H1 (cell line): ENCODE results near the gene ARHGAP27. TPM values are rescaled to one million over a fixed set of nuclear protein-coding genes. Genes with fewer than 3 reads are reported as not detected.

Experiments
- BACH1 ChIP-seq: IDR thresholded peaks from 2 replicates; pipeline ENCODE4 v1.6.1; 2012; ENCODE audit warnings: low read length, improper control_type of control experiment
- CEBPB ChIP-seq: IDR thresholded peaks from 2 replicates; pipeline ENCODE4 v1.6.1; 2012; ENCODE audit warnings: low read depth, low read length
- PHF8 ChIP-seq: fragments of 200-600 bp; sonication (generic); conservative IDR thresholded peaks from 2 replicates; pipeline ENCODE4 v1.7.1; 2012; ENCODE audit warnings: low read depth, mild to moderate bottlenecking, inconsistent platforms, low read length, moderate library complexity
- polyA plus RNA-seq, 7 experiments: library from polyadenylated mRNA; depleted of rRNA in 3 of 7; stranded (reverse) in 5 of 7; unstranded in 2 of 7; fragments of >200 nt in 5 of 7; fragments of 200-250 nt in 2 of 7; gene quantifications; 1 replicate in 5 of 7; 2 replicates in 1 of 7; 4 replicates in 1 of 7; pipeline versions ENCODE4 v1.2.1 to v1.2.3, GENCODE V29; 2011 to 2013; ENCODE audit warnings: missing spikeins in 2 of 7, mixed read lengths in 2 of 7
- total RNA-seq: library from RNA; stranded (reverse); fragmentation: NEBNext Ultra II Directional; extraction: Animal tissue kit (Norgen Biotek cat#: 25700); gene quantifications from 2 replicates; pipeline ENCODE4 v1.2.1, GENCODE V29; 2021

Gene ARHGAP27
- total and polyA plus RNA-seq, 2 of the 8 experiments (the other 6 are each of a cell fraction or from before 2014, with no cell fraction given) = 11.6 to 13.1 TPM

DNA sequence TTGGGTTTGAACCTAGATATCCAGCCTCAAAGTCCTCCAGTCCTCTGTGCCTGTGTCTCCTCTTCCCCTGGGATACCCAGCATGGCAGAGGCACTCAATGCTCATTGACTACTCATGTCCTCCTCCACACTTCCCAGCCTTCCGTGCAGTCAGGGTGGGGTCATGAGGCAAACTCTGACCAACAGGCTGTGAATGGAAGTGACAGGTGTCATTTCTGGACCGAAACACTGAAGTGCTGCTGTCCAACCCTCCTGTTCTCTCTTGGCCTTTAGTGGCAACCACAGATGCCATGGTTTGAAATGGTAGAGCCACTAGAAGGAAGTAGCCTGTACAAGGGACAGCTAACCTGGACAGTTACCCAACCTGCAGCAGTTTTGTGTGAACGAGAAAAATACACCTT is 69.2 kb downstream of the ARHGAP27 start (continued):
- TF ChIP-seq CEBPB (no peak), BACH1 (no peak), PHF8 (no peak)
